SHP77 treated with DMSO at 0.1 percent for 48 hours (cell line): ENCODE results near the gene BCAR3.

Experiments used
- DNase-seq: peaks from one replicate; lab custom pipeline; 2025; lab: John Stamatoyannopoulos, UW

Gene BCAR3

GRCh38 chr1:93638307-93638847 lies 43.3 kb downstream of the BCAR3 start:
- no peak for DNase-seq

GRCh38 chr1:93636712-93637111 lies 44.9 kb downstream of the BCAR3 start:
- no peak for DNase-seq

- no peak for DNase-seq
Measured at GRCh38 chr1:93635614-93636543, 45.8 kb downstream of the BCAR3 start.

DNA sequence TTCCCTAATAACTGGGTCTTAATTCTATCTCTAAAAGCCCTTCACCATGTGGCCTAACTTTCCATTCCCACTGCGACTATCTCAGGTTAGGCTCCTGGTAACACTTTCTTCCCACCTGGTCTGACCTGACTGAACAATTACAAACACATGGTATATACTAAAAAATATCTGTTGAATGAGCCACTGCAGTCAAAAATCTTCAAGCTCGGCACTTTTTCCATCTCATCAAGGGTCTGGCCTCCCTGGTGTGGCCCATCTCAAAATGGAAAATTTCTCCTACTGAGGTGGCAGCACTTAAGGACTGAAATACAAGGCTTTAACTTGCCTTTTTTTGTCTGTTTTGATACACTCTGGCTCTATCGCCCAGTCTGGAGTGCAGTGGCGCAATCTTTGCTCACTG lies 48.3 kb downstream of the BCAR3 start:
- no peak for DNase-seq

- no peak for DNase-seq
Measured at GRCh38 chr1:93631626-93632365, 49.8 kb downstream of the BCAR3 start.

DNA sequence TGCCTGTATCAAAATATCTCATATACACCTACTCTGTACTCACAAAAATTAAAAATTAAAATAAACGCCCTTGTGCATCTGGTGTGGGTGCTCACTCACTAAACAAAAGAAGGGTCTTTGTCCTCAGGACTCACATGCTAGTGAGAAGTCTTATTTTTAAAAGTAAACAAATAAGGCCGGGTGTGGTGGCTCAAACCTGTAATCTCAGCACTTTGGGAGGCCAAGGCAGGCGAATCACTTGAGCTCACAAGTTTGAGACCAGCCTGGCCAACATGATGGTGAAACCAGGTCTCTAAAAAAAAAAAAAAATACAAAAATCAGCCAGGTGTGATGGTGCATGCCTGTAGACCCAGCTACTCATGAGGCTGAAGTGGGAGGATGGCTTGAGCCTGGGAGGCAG lies 51.5 kb downstream of the BCAR3 start:
- DNase-seq, result no peak

DNA sequence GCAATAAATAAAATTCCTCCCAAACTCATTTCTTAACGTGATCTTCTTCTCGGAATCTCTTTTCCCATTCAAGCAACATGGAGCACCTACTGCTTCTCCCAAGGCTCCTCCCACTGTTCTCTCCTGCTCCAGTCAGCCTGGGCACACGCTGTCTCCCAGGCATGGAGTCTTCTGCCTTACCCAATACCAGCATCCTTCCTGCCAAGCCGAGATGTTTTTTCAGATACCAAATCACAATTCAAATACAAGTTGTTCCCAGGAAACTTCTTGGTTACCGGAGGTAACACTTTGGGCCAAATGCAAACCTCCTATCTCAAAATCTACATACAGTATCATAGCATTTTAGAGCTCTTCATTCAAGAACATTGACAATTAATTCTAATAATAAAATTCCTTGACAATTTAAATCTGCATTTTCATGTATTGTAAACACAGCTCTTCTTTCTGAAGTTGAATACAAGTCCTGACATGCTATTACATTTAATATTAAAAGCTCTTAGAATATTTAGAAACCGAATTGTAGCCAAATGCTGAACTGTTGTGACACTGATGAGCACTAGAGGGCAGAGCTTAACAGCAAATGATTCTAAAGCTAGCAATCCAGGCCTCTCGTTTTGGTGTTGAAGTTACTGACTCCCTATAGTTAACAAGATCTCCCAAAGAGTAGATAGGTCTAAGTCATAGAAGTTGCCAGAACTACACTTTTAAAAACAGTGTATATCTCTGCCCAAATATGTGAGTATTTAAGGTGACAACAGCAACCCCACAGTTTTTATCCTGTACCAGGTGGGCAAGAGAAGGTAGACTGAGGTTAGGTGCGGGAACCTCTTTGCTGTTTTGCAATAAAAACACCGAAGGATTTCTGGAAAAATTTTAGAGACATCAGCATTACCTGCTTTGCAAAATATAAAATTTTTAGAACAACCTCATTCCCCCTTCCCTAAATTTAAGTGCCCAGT lies 52.3 kb downstream of the BCAR3 start:
- DNase-seq, result peak; percentile 68

DNA sequence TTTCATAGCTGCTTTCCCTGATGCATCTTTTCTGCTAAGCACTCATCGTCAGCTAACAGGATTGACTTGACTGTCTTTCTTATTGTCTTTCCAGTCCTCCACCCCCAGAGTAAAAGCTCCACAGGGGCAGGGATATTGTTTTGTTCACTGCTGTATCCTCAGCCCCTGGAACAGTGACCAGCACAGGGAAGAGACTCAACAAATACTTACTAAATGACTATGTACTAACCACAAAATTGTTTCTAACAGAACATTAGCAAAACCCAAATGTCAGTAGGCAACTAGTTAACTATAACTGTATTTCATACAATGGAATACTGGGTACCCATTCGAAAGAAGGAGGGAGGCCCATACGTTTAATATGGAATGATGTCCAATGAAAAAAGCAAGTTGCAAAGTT lies 53.0 kb downstream of the BCAR3 start:
- no peak for DNase-seq

- DNase-seq, result no peak
Measured at GRCh38 chr1:93625582-93626327, 55.9 kb downstream of the BCAR3 start.

DNA sequence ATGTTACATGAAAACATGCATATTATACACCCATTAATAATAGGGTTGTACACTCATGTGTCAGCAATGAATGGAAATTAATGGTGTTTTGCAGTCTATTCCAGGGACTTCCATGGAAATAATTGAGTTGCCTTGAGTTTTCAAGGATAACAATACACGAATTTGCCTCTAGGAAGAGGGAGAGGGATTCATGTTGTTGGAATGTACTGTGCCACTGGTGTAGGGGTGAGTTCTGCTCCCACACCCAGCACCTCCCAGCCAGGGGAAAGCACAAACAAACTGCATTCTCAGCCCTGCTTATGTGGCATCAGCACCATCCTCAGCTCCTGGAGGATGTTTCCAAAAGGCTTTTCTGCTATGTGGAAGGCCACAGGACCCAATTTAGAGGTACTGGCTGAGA lies 57.8 kb downstream of the BCAR3 start:
- DNase-seq, result no peak

- DNase-seq, result no peak
Measured at GRCh38 chr1:93623436-93623835, 58.2 kb downstream of the BCAR3 start.

- no peak for DNase-seq
Measured at GRCh38 chr1:93621246-93621645, 60.4 kb downstream of the BCAR3 start.

GRCh38 chr1:93620841-93621210 lies 60.8 kb downstream of the BCAR3 start:
- no peak for DNase-seq

GRCh38 chr1:93620172-93620840 lies 61.3 kb downstream of the BCAR3 start:
- DNase-seq, result no peak

DNA sequence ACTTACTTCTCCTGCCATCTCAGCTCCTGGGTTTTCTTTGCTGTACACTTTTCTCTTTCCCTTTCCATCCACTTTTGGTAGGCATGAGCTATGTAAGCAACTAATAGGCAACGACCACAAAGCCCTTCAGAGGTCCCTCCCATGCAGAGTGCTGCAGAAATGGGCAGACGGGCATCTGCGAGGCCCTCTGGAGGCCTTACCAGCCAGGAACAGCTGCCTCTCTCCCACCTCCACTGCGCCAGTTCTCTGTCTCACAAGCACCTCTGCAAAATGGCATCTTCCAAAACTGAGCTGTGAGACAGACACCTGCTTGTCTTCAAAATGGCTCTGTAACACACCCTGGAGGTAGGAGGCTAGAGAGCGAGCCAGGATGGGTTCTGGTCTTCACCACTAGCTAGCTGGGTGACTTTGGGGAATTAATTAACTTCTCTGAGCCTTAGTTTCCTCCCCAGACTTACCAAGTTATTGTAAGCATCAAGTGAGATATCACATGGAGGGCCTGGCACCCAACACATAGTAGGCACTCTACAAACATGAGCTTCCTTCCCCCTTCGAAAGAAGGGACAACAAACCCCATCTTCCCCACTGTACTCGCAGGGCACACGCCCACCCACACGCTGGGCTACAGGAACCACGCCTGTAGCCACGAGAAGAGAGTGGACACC lies 62.0 kb downstream of the BCAR3 start:
- peak; percentile 35 for DNase-seq

GRCh38 chr1:93617670-93618499 lies 63.8 kb downstream of the BCAR3 start:
- DNase-seq, result peak; percentile 41

DNA sequence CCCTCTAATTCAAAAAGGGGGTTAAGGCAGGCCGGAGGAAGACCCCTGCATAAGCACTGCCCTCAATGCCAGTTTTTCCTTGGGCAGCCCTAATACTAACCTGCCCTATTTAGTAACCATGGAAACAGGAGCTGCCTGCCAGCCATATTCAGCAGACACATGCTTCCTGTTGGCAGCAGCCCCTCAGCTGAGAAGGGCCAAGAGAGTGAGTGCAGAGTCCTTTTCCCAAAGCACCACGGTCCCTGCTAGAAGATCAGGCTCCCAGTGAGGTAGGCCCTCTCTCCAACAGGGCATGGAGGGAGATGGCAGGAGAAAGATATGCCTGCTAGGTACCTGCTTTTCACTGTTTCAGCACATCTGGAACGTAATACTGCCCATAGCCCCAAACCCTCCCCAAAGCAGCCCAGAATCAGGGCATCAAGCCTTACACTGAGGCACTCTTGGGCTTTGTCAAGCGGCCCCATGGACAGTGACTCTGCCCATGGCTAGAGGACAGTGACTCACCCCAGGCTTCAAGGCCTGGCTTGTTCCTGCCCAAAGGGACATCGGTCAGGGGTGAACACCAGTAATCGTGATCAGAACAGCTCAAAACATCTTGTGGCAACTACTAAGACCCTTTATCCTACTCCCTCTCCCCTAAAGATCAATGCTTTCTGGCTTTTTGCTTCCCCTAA lies 64.5 kb downstream of the BCAR3 start:
- DNase-seq, result peak; percentile 57

DNA sequence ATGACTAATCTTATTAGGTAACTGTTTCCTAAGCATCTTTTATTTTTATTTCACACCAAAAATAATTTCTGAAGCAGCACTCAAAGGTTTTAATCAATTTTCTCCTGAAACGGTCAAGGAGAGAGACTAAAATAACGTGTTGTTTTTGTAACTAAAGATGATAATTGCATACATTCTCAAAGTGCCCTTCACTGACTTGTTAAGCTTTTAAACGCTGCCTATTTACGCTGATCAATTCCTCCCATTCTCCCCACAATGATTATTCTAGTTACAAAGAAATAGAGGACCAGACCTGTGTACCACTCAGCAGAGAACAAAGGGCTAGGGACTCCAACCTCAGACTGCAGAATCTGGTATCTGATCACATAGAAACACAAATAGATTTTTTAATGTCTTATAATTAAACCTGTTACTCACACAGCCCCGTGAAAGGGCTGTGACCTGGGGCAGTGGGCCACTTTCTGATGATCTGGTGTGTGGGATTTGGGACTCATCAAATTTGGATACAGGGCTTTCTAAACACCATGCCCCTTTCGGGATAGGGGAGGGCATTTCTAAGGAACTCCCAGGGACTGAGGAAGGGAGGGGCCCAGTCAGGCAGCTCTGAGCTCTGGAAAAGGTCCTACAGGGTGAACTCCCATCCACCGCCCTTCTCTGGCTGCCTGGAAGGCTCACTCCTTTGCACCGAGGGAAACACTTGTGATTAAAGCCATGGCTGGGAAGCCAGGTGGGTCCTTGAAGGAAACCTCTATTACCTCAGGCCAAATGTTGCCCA lies 65.2 kb downstream of the BCAR3 start:
- peak; percentile 57 for DNase-seq
